ENCODE results near the gene DPEP2NB.

The DPEP2NB gene

GRCh38 chr16:68055395-68055794 is 39.7 kb upstream of the DPEP2NB start:
- H3K4me1 ChIP-seq (ENCODE audit: insufficient read depth, poor library complexity, severe bottlenecking), result no peaks in the 10 kb centered on the region
- H3K27me3 ChIP-seq (ENCODE audit: insufficient read depth, poor library complexity, severe bottlenecking), result no peaks in the 10 kb centered on the region
- H3K4me3 ChIP-seq (ENCODE audit: severe bottlenecking), result no peak overlapping the region
- H3K9me3 ChIP-seq (ENCODE audit: severe bottlenecking), result no peaks in the 10 kb centered on the region
- H3K36me3 ChIP-seq (ENCODE audit: low read depth), result peaks cover 71% of the 10 kb centered on the region
- TF ChIP-seq, protein P1, sequence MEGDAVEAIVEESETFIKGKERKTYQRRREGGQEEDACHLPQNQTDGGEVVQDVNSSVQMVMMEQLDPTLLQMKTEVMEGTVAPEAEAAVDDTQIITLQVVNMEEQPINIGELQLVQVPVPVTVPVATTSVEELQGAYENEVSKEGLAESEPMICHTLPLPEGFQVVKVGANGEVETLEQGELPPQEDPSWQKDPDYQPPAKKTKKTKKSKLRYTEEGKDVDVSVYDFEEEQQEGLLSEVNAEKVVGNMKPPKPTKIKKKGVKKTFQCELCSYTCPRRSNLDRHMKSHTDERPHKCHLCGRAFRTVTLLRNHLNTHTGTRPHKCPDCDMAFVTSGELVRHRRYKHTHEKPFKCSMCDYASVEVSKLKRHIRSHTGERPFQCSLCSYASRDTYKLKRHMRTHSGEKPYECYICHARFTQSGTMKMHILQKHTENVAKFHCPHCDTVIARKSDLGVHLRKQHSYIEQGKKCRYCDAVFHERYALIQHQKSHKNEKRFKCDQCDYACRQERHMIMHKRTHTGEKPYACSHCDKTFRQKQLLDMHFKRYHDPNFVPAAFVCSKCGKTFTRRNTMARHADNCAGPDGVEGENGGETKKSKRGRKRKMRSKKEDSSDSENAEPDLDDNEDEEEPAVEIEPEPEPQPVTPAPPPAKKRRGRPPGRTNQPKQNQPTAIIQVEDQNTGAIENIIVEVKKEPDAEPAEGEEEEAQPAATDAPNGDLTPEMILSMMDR (IDR thresholded peaks at IDR 0.05; ENCODE audit: poor library complexity, severe bottlenecking), result no peak
- ATAC-seq (ENCODE audit: low read depth) (no peak), DNase-seq (ENCODE audit: low spot score) (no peak)
- H3K27ac ChIP-seq (ENCODE audit: poor library complexity, severe bottlenecking), result no peak overlapping the region

DNA sequence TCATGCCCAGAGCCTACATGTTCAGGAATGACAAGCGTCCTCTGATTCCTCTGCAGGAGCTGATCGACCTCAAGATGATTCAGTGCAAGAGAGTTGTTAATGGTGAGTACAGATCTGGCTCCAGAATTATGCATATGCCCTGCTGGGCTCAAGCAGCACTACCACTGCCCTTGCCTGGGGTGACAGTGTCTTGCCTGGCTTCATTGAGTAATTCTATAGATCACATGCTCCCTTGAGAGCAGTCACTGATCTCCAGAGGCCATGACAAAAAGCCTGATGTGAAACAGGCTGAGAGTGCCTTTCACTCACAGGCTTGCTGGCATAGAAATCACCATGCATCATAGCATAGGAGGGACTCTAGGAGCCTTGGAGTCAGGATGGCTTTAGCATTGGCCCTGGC is 33.7 kb upstream of the DPEP2NB start:
- ATAC-seq (ENCODE audit: low read depth) (no peak), DNase-seq (ENCODE audit: low spot score) (no peak)
- peaks cover 70% of the 10 kb centered on the region for H3K36me3 ChIP-seq (ENCODE audit: low read depth)

DNA sequence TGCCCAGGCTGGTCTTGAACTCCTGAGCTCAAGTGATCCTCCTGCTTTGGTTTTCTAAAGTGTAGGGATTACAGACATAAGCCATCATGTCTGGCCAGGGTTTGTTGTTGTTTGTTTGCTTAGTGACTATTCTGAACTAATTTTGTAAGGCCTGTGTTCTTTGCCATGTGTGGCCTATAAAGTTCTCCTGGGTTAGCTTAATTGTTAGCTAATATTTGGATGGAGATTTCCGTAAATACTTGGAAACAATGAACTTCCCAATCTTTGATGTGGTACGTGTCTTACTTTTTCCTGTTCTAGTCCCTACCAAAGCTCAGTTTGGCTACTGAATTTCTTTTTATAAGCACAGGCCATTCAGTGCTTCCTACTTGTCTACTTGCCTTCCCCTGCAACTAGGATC is 32.3 kb upstream of the DPEP2NB start:
- Histone ChIP-seq H3K4me3 (ENCODE audit: severe bottlenecking) (no peak overlapping the region), H3K4me1 (ENCODE audit: insufficient read depth, poor library complexity, severe bottlenecking) (no peaks in the 10 kb centered on the region), H3K9me3 (ENCODE audit: severe bottlenecking) (no peaks in the 10 kb centered on the region), H3K27ac (ENCODE audit: poor library complexity, severe bottlenecking) (no peak overlapping the region), H3K27me3 (ENCODE audit: insufficient read depth, poor library complexity, severe bottlenecking) (no peaks in the 10 kb centered on the region), H3K36me3 (ENCODE audit: low read depth) (peaks cover 60% of the 10 kb centered on the region)
- ATAC-seq (ENCODE audit: low read depth), result no peak
- no peak for DNase-seq (ENCODE audit: low spot score)
- TF ChIP-seq, protein P1 (IDR thresholded peaks at IDR 0.05; ENCODE audit: poor library complexity, severe bottlenecking), result no peak

More for the DNA sequence above, 33.7 kb upstream of the DPEP2NB start:
- Histone ChIP-seq H3K27me3 (ENCODE audit: insufficient read depth, poor library complexity, severe bottlenecking) (no peaks in the 10 kb centered on the region), H3K4me3 (ENCODE audit: severe bottlenecking) (no peak overlapping the region), H3K27ac (ENCODE audit: poor library complexity, severe bottlenecking) (no peak overlapping the region), H3K4me1 (ENCODE audit: insufficient read depth, poor library complexity, severe bottlenecking) (no peaks in the 10 kb centered on the region), H3K9me3 (ENCODE audit: severe bottlenecking) (no peaks in the 10 kb centered on the region)
- TF ChIP-seq, protein P1 (IDR thresholded peaks at IDR 0.05; ENCODE audit: poor library complexity, severe bottlenecking), result no peak

GRCh38 chr16:68046106-68046505 is 30.4 kb upstream of the DPEP2NB start:
- TF ChIP-seq, protein P1 (IDR thresholded peaks at IDR 0.05; ENCODE audit: poor library complexity, severe bottlenecking), result no peak
- Histone ChIP-seq H3K27ac (ENCODE audit: poor library complexity, severe bottlenecking) (no peak overlapping the region), H3K36me3 (ENCODE audit: low read depth) (peaks cover 59% of the 10 kb centered on the region), H3K9me3 (ENCODE audit: severe bottlenecking) (no peaks in the 10 kb centered on the region), H3K4me3 (ENCODE audit: severe bottlenecking) (no peak overlapping the region), H3K27me3 (ENCODE audit: insufficient read depth, poor library complexity, severe bottlenecking) (no peaks in the 10 kb centered on the region), H3K4me1 (ENCODE audit: insufficient read depth, poor library complexity, severe bottlenecking) (no peaks in the 10 kb centered on the region)
- ATAC-seq (ENCODE audit: low read depth), result no peak
- no peak for DNase-seq (ENCODE audit: low spot score)

GRCh38 chr16:68041783-68042182 is 26.1 kb upstream of the DPEP2NB start:
- Histone ChIP-seq H3K27me3 (ENCODE audit: insufficient read depth, poor library complexity, severe bottlenecking) (no peaks in the 10 kb centered on the region), H3K27ac (ENCODE audit: poor library complexity, severe bottlenecking) (no peak overlapping the region), H3K36me3 (ENCODE audit: low read depth) (peaks cover 62% of the 10 kb centered on the region), H3K4me1 (ENCODE audit: insufficient read depth, poor library complexity, severe bottlenecking) (no peaks in the 10 kb centered on the region), H3K9me3 (ENCODE audit: severe bottlenecking) (no peaks in the 10 kb centered on the region), H3K4me3 (ENCODE audit: severe bottlenecking) (no peak overlapping the region)
- TF ChIP-seq, protein P1 (IDR thresholded peaks at IDR 0.05; ENCODE audit: poor library complexity, severe bottlenecking), result no peak
- ATAC-seq (ENCODE audit: low read depth), result no peak
- DNase-seq (ENCODE audit: low spot score), result no peak

Measured in RWPE2 (cell line).